HepG2 (cell line): Measurements from ENCODE around the gene CAPS. TPM values are rescaled to one million over a fixed set of nuclear protein-coding genes. Genes with fewer than 3 reads are reported as not detected.

Experiments
- ARHGAP35 ChIP-seq: sonication (generic); formaldehyde crosslinking; IDR thresholded peaks from 2 replicates; pipeline ENCODE4 v1.9.0; 2022; ENCODE audit warnings: mild to moderate bottlenecking, inconsistent platforms, moderate library complexity, missing genetic modification reagents, borderline replicate concordance
- ARID5B ChIP-seq: IDR thresholded peaks from 2 replicates; pipeline ENCODE4 v1.4.0; 2020; ENCODE audit warnings: mild to moderate bottlenecking, missing genetic modification reagents
- CREM ChIP-seq, 2 experiments: sonication (generic) in 1 of 2; formaldehyde crosslinking in 1 of 2; IDR thresholded peaks; 2 replicates each; pipeline versions ENCODE4 v1.4.0 to v1.6.1; 2016 to 2020; ENCODE audit warnings: antibody characterized with exemption in 1 of 2, mild to moderate bottlenecking in 1 of 2, missing genetic modification reagents in 1 of 2
- NCOA2 ChIP-seq: sonication (generic); formaldehyde crosslinking; IDR thresholded peaks from 2 replicates; pipeline ENCODE4 v1.8.0; 2022; ENCODE audit warnings: inconsistent platforms
- NR1H2 ChIP-seq: sonication (generic); formaldehyde crosslinking; IDR thresholded peaks from 2 replicates; pipeline ENCODE4 v1.8.1; 2022; ENCODE audit warnings: low read depth, missing genetic modification reagents, borderline replicate concordance
- PAXIP1 ChIP-seq: sonication (generic); formaldehyde crosslinking; conservative IDR thresholded peaks from 2 replicates; pipeline ENCODE4 v1.4.0; 2020; ENCODE audit warnings: mild to moderate bottlenecking, missing genetic modification reagents, moderate library complexity
- RFXAP ChIP-seq: sonication (generic); formaldehyde crosslinking; IDR thresholded peaks from 2 replicates; pipeline ENCODE4 v1.4.0; 2020; ENCODE audit warnings: missing genetic modification reagents, borderline replicate concordance
- ZBTB10 ChIP-seq: sonication (generic); formaldehyde crosslinking; IDR thresholded peaks from 2 replicates; pipeline ENCODE4 v1.4.0; 2020; ENCODE audit warnings: missing genetic modification reagents, borderline replicate concordance
- ZNF431 ChIP-seq: sonication (generic); formaldehyde crosslinking; IDR thresholded peaks from 2 replicates; pipeline ENCODE4 v1.9.0; 2022; ENCODE audit warnings: missing genetic modification reagents, low read depth, mild to moderate bottlenecking, borderline replicate concordance
- ZNF556 ChIP-seq: sonication (generic); formaldehyde crosslinking; IDR thresholded peaks from 2 replicates; pipeline ENCODE4 v1.4.0; 2020; ENCODE audit warnings: mild to moderate bottlenecking, missing genetic modification reagents, borderline replicate concordance
- ZNF576 ChIP-seq: sonication (generic); formaldehyde crosslinking; IDR thresholded peaks from 2 replicates; pipeline ENCODE4 v1.4.0; 2020; ENCODE audit warnings: mild to moderate bottlenecking, missing genetic modification reagents
- ZNF746 ChIP-seq: sonication (generic); formaldehyde crosslinking; IDR thresholded peaks from 2 replicates; pipeline ENCODE4 v1.8.0; 2022; ENCODE audit warnings: mild to moderate bottlenecking, missing genetic modification reagents
- polyA plus RNA-seq, 8 experiments: library from polyadenylated mRNA; depleted of rRNA in 3 of 8; stranded (reverse) in 7 of 8; unstranded in 1 of 8; fragments of >200 nt; fragmentation: Illumina TruSeq in 4 of 8; extraction: Trizol in 4 of 8; gene quantifications; 2 replicates each; pipeline versions ENCODE4 v1.2.1 to v1.2.3, GENCODE V29; 2011 to 2016; ENCODE audit warnings: low read depth in 4 of 8, missing spikeins in 1 of 8, mixed read lengths in 1 of 8; ENCODE audit not compliant: insufficient read depth in 1 of 8
- total RNA-seq, 5 experiments: library from RNA; depleted of rRNA; stranded (reverse); fragments of >200 nt; fragmentation: Illumina TruSeq; extraction: Trizol; gene quantifications; 2 replicates each; pipeline ENCODE4 v1.2.3, GENCODE V29; 2016; ENCODE audit warnings: low read depth in 1 of 5
- TF ChIP-seq, protein P1 (sequence below): sonication (generic); formaldehyde crosslinking; IDR thresholded peaks from 2 replicates; pipeline ENCODE4 v1.5.1; 2020; ENCODE audit warnings: mild to moderate bottlenecking, missing genetic modification reagents

CAPS gene
- total and polyA plus RNA-seq, 2 of the 13 experiments (the other 11 are each of a cell fraction or from before 2014, with no cell fraction given) = 3.1 TPM

- TF ChIP-seq, protein P1, sequence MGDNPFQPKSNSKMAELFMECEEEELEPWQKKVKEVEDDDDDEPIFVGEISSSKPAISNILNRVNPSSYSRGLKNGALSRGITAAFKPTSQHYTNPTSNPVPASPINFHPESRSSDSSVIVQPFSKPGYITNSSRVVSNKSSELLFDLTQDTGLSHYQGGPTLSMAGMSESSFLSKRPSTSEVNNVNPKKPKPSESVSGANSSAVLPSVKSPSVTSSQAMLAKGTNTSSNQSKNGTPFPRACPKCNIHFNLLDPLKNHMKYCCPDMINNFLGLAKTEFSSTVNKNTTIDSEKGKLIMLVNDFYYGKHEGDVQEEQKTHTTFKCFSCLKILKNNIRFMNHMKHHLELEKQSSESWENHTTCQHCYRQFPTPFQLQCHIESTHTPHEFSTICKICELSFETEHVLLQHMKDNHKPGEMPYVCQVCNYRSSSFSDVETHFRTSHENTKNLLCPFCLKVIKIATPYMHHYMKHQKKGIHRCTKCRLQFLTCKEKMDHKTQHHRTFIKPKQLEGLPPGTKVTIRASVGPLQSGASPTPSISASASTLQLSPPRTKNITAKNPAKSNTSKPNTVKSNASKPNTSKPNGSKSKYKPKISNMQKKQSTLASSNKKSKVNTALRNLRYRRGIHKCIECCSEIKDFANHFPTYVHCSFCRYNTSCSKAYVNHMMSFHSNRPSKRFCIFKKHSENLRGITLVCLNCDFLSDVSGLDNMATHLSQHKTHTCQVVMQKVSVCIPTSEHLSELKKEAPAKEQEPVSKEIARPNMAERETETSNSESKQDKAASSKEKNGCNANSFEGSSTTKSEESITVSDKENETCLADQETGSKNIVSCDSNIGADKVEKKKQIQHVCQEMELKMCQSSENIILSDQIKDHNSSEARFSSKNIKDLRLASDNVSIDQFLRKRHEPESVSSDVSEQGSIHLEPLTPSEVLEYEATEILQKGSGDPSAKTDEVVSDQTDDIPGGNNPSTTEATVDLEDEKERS = no peak
- TF ChIP-seq ZBTB10 (no peak), NR1H2 (no peak), ARID5B (CRISPR knock-in tag) (peak; percentile 51; the same call in 1 of the 2 replicates), ZNF556 (no peak; the same call in 1 of the 2 replicates), ZNF746 (peak; percentile 44; the same call in 1 of the 2 replicates), PAXIP1 (CRISPR knock-in tag) (peak; percentile 76), ARHGAP35 (CRISPR knock-in tag) (peak; percentile 72; the same call in 1 of the 2 replicates), ZNF431 (CRISPR knock-in tag) (no peak), RFXAP (no peak), CREM (IDR thresholded peaks at IDR 0.05) (peak; percentile 24; the same call in 1 of the 2 replicates), CREM (CRISPR knock-in tag; IDR thresholded peaks at IDR 0.05) (no peak), ZNF576 (CRISPR knock-in tag) (no peak), NCOA2 (CRISPR knock-in tag) (peak; percentile 62; the same call in 1 of the 2 replicates)
Measured at GRCh38 chr19:5908773-5909442, 5.1 kb upstream of the CAPS start (continued).
